NCI-H2171 (cell line): ENCODE measurements around the gene MAPK8.
"Not testable (repeated sequence)": the region's sequence is repeated elsewhere in the genome, so short reads cannot be mapped to it uniquely, and the experiment has no call there.

Experiments used
- DNase-seq: peaks from one replicate; lab custom pipeline; 2025; lab: John Stamatoyannopoulos, UW

Gene MAPK8

DNA sequence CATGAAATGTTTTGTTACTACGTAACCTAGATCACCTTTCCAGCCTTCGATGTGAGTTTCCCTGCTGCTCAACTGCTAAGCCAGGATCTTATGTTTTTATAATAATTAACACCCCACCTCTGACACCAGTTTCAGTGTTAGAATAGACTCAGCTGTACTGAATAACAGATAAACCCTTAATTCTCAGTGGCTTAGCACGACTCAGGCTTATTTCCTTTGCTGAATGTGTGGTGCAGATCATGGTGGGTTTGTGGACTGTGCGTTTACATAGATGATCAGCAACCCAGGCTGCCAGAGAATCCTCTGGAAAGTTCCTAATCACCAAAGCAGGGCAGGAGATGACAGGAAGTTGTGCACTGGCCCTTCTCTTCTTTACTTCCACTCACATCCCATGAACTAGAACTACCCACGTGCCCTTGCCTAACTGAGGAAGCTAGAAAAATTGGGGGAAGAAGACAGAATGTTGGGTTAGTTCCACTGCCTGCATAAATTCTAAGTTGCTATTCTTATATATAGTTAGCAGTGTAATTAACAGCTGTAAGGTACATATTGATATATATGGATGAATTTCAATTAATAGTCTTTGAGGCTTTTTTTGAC lies 111.8 kb downstream of the MAPK8 start:
- DNase-seq, result no peak

GRCh38 chr10:48419714-48420113 lies 113.2 kb downstream of the MAPK8 start:
- DNase-seq, result no peak

DNA sequence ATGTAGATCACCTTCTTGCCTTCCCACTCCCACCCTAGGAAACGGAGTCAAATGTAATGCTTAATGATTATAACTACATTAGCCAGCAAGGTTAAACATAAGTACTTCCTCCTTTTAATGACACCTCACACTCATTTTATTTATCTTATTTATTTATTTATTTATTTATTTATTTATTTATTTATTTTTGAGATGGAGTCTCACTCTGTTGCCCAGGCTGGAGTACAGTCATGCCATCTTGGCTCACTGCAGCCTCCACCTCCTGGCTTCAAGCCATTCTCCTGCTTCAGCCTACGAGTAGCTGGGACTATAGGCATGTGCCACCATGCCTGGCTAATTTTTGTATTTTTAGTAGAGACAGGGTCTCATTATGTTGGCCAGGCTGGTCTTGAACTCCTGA lies 115.4 kb downstream of the MAPK8 start:
- DNase-seq, result not testable (repeated sequence)

GRCh38 chr10:48423884-48424283 lies 117.4 kb downstream of the MAPK8 start:
- no peak for DNase-seq

DNA sequence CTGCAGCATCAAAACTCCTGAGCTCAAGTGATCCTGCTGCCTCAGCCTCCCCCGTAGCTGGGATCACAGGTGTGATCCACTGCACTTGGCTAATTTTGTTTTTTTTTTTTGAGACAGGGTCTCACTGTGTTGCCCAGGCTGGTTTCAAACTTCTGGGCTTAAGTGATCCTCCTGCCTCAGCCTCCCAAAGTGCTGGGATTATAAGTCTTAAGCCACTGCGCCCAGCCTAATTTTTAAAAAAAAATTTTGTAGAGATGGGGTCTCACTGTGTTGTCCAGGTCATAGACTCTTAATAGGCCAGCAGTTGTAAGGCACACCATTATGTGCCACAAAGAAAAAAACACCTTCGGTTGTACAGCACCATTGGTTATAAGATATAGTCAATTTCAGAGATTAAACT lies 122.4 kb downstream of the MAPK8 start:
- no peak for DNase-seq

DNA sequence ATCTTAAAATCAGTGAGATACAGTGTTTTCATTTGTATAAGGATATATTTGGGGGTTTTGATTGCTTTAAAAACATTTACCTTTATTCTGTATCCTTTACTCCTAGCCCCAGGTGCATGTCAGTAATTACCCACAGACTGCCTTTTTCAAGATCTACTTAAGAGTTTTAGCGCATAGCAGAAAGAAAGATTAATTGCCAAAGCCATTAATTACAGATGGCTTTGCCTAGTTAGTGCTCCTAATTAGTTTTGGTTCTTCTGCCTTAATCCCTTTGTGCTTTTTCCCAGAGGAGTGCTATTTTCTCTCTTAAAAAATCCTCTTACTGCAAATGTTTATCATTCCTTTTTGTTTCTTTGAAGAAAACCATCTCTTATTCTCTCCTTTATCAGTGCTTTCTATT lies 122.8 kb downstream of the MAPK8 start:
- DNase-seq, result no peak

DNA sequence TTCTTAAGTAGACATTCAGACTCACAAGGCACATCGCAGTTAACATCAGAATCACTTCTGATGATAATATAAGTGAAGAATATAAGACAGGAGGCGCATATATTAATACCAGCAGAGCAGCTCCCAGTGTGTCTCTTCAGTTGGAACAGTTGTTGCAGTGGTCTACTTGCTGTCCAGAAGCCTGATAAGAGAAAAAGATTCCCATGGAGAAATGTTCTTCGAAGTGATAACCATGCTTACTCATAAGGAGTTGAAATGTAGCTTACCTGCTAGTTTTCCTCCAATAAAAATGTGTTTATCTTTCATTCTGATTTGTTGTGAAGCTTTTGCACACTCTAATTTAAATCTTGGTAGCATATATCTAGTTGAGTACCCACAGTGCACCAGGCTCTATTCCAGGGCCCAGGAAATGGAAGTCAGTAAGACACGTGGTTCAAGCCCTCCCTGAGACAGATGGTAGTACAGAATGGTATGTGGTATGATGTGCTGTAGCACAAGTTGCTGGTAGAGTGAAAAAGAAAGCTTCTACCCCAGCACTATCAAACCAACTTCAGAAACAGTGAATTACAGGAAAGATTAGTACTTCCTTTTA lies 124.0 kb downstream of the MAPK8 start:
- DNase-seq, result no peak

- no peak for DNase-seq
These were observed 125.4 kb downstream of the MAPK8 start for GRCh38 chr10:48431871-48432270.

- DNase-seq, result no peak
These were observed 131.1 kb downstream of the MAPK8 start for GRCh38 chr10:48437546-48437945.

- DNase-seq, result no peak
These were observed 132.6 kb downstream of the MAPK8 start for GRCh38 chr10:48439031-48439430.

GRCh38 chr10:48439581-48440041 lies 133.1 kb downstream of the MAPK8 start:
- no peak for DNase-seq

DNA sequence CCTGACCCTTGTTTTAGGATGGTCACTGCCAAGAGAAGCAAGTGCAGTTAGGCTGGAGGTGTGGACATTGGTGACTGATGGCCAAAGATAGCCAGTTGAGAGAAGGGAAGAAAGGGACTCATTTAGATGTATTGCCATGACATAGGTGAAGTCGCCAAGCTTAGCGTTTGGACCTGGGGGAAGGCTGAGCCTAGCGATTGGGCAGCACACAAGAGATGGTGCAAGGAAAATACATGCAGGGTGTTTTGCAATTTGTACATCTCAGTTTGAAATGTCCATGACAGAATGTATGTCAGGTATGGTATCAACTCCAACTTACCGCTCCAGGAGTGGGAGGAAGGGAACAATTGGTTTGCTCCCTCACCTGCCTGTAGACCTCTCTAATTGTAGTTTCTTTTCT lies 134.3 kb downstream of the MAPK8 start:
- no peak for DNase-seq

GRCh38 chr10:48442090-48442808 lies 135.8 kb downstream of the MAPK8 start:
- no peak for DNase-seq

- DNase-seq, result no peak
These were observed 136.3 kb downstream of the MAPK8 start for GRCh38 chr10:48442809-48443177.

DNA sequence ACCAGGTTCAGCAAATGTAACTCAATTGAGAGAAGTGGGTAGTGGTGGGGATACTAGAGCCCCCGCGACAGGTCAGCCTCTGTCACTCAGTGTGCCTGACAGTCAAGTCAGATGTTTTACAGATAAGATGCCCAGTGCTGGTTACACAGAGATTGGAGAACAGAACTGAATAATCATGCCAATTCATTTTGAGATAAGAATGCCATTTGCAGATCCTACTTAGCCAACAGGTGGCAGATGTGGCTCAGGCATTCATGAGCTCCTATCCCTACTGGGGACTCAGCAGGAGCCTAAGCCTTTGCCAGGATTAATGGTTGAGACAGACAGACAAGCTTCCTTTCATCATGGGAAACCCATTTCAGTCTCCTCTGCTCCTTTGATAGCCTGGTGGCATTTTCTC lies 137.8 kb downstream of the MAPK8 start:
- peak; percentile 7 for DNase-seq

DNA sequence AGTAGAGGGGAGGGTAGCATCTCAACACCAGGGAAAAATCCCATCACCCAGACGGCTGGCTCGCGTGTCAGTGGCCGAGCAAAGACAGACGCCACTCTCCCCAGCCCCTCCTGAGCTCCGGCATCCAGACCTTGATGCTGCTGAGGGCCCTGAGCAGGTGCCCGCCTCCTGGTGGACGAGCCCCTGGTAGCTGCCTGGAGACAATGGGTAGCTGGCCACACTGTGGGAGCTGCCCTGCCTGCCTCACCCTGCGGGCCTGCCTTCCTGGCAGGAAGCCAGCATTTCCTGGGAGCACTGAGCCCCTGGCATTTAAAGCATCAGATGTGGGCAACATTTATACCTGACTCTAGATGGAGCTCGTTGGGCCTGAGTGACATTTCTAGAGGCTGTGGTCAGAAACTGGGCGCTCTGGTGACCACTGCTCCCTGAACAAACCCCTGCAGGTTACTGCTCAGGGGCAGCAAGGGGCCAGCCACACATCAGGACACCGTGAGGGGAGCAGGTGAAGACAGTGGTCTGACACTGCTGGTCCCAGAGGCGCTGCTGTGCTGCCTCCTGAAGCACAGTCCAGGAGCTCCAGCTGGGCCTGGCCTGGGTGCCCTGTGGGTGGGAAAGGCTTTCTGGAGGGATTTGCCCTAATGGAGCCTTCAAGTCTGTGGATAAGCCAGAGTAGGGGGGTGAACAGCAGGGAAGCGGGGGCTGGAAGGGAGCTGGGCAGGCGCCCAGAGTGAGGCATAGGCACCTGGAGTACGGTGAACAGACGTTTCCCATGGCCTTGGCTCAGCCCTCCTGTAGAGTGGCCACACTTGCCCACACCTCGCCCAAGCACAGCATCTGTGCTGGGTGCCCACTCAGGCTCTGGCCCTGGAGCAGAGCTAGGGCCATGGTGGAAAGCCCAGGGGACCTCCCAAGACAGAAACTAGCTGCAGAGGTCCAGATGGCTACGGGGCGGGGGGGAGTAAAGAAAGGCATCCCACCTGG lies 138.7 kb downstream of the MAPK8 start:
- peak; percentile 64 for DNase-seq

- DNase-seq, result no peak
These were observed 139.5 kb downstream of the MAPK8 start for GRCh38 chr10:48445932-48446331.

DNA sequence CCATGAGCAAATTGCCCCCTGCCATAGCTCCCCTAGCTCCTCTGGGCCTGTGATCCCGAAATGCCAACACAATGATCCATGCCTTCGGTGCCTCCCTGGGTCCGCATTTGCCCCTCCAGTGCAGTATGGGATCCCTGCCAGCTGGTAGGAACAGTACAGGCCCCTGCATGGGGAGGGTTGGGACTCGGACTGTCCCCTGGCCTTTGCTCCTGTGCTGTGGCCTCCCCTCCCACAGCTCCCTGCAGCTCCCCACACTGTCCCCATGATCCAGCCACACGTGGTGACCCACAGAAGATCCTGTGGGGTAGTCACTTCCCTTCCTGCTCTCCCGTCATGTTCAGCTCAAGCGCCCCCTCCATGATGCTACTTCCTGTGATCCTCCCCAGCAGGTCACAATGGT lies 140.3 kb downstream of the MAPK8 start:
- DNase-seq, result no peak

GRCh38 chr10:48447356-48448215 lies 141.1 kb downstream of the MAPK8 start:
- DNase-seq, result no peak

- no peak for DNase-seq
These were observed 142.3 kb downstream of the MAPK8 start for GRCh38 chr10:48448796-48449195.

GRCh38 chr10:48449501-48450232 lies 143.2 kb downstream of the MAPK8 start:
- no peak for DNase-seq
